Mucosa of descending colon (tissue), 3 donors: Measurements from ENCODE around the gene SNAP47. TPM values are rescaled to one million over a fixed set of nuclear protein-coding genes. Genes with fewer than 3 reads are reported as not detected.
"Not testable (repeated sequence)": the region's sequence is repeated elsewhere in the genome, so short reads cannot be mapped to it uniquely, and the experiment has no call there.

Experiments used
- ATAC-seq: fragments of 200-7000 bp; cut with Tn5 transposase; one replicate; pipeline ENCODE4 v1.9.1; 2020; ENCODE audit warnings: mild to moderate bottlenecking, moderate library complexity
- DNase-seq, 3 donors: peaks; one replicate each; pipeline ENCODE4 v3.0.0-alpha.2; 2020
- H3K36me3 ChIP-seq: fragments of 200-600 bp; one replicate; pipeline ENCODE4 v1.8.0; 2021; ENCODE audit warnings: low read depth, mild to moderate bottlenecking
- H3K4me1 ChIP-seq: fragments of 200-600 bp; one replicate; pipeline ENCODE4 v1.8.0; 2021; ENCODE audit warnings: low read depth, mild to moderate bottlenecking
- H3K4me3 ChIP-seq: fragments of 200-600 bp; one replicate; pipeline ENCODE4 v1.8.0; 2021; ENCODE audit warnings: mild to moderate bottlenecking
- H3K9me3 ChIP-seq: fragments of 200-600 bp; one replicate; pipeline ENCODE4 v1.8.0; 2021; ENCODE audit warnings: mild to moderate bottlenecking
- intact Hi-C, 2 donors: fragments of 100-400 bp; cut with DNase I in 1 of 2; cut with micrococcal nuclease in 1 of 2; formaldehyde crosslinking; loops; one replicate each; pipeline versions ENCODE4 v1.11.0 to v1.11.1; 2022; cut with DNase I, micrococcal nuclease
- total RNA-seq, 3 donors: library from RNA; stranded (reverse); fragmentation: NEBNext Ultra II Directional in 2 of 3; extraction: Animal tissue kit (Norgen Biotek cat#: 25700) in 2 of 3; gene quantifications; one replicate each; pipeline versions ENCODE4 v1.2.1 to v1.2.4, GENCODE V29; 2021 to 2023
- TF ChIP-seq, protein P1 (sequence below): fragments of 200-600 bp; IDR thresholded peaks from one replicate; pipeline ENCODE4 v1.8.0; 2022; ENCODE audit warnings: antibody characterized with exemption, mild to moderate bottlenecking
- donor health status: DM: no; HTN: no; CAD: no; lungs with moderate emphysema.
- donor health status: DM: no; HTN: no; CAD: no.
- donor health status: DM: no; HTN: yes; CAD: no.

Gene SNAP47
- total RNA-seq, 3 donors from 2014 or later: 16.4 to 31.9 (median 27.6) TPM

DNA sequence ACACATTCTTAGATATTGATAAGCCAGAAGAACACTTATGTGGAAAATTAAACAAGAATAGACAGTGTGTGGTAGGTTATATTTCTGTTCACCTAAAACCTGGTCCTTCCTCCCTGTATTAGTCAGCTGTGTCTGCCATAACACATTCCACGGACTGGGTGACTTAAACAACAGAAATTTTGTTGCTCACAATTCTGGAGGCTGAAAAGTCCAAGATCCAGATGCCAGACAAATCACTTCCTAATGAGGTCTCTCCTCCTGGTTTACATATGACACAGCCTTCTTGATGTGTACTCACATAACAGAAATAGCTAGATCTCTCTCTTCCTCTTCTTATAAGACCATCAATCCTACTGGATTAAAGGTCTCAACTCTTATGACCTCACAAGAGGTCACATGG lies 25.8 kb upstream of the SNAP47 start:
- Histone ChIP-seq H3K9me3 (peaks cover 6% of the 10 kb centered on the region), H3K4me3 (no peak overlapping the region), H3K36me3 (no peaks in the 10 kb centered on the region), H3K4me1 (no peaks in the 10 kb centered on the region)
- DNase-seq (no peak), ATAC-seq (no peak)
- TF ChIP-seq, protein P1, sequence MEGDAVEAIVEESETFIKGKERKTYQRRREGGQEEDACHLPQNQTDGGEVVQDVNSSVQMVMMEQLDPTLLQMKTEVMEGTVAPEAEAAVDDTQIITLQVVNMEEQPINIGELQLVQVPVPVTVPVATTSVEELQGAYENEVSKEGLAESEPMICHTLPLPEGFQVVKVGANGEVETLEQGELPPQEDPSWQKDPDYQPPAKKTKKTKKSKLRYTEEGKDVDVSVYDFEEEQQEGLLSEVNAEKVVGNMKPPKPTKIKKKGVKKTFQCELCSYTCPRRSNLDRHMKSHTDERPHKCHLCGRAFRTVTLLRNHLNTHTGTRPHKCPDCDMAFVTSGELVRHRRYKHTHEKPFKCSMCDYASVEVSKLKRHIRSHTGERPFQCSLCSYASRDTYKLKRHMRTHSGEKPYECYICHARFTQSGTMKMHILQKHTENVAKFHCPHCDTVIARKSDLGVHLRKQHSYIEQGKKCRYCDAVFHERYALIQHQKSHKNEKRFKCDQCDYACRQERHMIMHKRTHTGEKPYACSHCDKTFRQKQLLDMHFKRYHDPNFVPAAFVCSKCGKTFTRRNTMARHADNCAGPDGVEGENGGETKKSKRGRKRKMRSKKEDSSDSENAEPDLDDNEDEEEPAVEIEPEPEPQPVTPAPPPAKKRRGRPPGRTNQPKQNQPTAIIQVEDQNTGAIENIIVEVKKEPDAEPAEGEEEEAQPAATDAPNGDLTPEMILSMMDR: no peak
- intact Hi-C loops: no loop called here

DNA sequence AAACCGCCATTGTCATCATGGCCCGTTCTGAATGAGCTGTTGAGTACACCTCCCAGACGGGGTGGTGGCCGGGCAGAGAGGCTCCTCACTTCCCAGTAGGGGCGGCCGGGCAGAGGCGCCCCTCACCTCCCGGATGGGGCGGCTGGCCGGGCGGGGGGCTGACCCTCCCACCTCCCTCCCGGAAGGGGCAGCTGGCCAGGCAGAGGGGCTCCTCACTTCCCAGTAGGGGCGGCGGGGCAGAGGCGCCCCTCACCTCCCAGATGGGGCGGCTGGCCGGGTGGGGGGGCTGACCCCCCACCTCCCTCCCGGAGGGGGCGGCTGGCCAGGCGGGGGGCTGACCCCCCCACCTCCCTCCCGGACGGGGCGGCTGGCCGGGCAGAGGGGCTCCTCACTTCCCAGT lies 24.8 kb upstream of the SNAP47 start:
- H3K4me1 ChIP-seq, ATAC-seq, H3K36me3 ChIP-seq, intact Hi-C loops, DNase-seq, H3K4me3 ChIP-seq, H3K9me3 ChIP-seq: not testable (repeated sequence)

DNA sequence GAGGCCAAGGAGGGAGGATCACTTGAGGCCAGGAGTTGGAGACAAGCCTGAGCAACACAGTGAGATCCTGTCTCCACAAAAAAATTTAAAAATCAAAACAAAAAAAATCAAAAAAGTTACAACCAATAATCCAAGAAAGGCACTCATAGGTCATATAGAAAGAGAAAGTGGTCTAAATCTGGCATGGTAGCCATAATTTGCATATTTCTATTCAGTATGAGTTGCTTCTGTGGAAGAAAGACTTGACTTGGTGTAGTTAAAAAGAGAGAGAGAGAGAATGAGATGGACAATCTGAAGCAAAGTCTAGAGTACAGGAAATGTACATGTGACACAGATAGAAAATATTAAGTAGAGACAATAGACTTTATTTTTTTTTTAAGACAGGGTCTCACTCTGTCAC lies 22.6 kb upstream of the SNAP47 start:
- no peak for DNase-seq
- no peak for ATAC-seq
- TF ChIP-seq, protein P1: no peak
- Histone ChIP-seq H3K36me3 (no peaks in the 10 kb centered on the region), H3K4me3 (no peak overlapping the region), H3K9me3 (peaks cover 21% of the 10 kb centered on the region), H3K4me1 (no peaks in the 10 kb centered on the region)
- intact Hi-C loops: no loop called here

DNA sequence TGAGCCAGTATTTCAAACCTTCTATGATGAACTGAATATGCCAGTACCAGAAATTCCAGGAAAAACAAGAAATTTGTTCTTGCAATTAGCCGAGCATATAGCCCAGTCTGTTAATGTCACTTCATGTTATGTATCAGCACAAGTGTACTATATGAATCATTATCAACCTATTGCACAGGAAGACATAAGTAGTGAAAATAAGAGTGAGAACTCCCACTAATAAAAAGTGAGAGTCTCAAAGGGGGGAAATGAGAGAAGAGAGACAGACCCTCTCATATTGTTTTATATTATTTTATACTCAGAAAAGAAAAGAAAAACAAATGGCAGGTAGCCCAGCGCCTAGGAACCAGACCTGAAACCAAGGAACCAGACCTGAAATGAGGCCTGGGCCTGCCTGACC lies 16.3 kb upstream of the SNAP47 start:
- Histone ChIP-seq H3K4me1 (no peaks in the 10 kb centered on the region), H3K36me3 (no peaks in the 10 kb centered on the region), H3K4me3 (no peak overlapping the region), H3K9me3 (peaks cover 66% of the 10 kb centered on the region)
- no peak for DNase-seq
- intact Hi-C loops: no loop called here
- no peak for ATAC-seq
- TF ChIP-seq, protein P1: no peak

DNA sequence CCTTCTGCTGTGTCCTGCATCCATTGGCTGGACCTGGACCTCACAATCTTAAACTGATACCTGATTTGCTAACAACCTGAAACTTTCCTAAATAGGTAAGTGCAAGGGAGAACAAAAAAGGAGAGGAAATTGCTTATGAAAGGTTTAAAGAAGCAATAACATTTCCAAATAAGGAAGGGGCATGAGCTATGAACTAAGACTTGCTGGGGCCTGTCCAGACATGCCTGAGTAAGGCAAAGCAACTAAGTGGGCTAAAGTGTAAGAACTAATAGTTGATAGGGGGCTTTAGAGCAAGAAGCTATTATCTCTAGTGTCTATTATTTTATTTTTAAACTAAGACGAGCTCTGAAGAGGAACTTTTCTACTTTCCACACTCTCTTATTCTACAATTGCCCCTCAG lies 11.8 kb upstream of the SNAP47 start:
- Histone ChIP-seq H3K4me1 (peaks cover 7% of the 10 kb centered on the region), H3K4me3 (no peak overlapping the region), H3K36me3 (no peaks in the 10 kb centered on the region), H3K9me3 (peaks cover 40% of the 10 kb centered on the region)
- DNase-seq (no peak), ATAC-seq (no peak)
- TF ChIP-seq, protein P1: no peak
- intact Hi-C loops: no loop called here

DNA sequence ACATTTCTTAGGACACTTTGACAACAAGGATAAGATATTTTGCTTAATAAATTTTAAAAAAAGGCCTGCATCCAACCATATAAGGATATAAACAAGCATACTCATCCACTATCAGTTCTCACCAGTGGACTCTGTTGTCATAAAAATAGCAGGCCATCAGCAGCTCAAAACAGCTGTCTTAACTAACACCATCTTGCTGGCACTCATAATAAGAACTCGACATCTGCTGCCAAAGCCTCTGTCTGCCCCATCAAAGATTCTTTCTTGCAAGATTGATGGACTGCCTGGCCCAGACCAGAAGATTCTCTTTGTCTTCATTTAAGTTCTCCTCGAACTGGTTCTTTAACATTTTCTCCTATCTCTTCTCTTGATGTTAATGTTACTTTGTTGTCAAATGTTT lies 10.2 kb upstream of the SNAP47 start:
- intact Hi-C loops: no loop called here

More for the DNA sequence above, 10.2 kb upstream of the SNAP47 start:
- no peak for DNase-seq
- Histone ChIP-seq H3K4me1 (peaks cover 16% of the 10 kb centered on the region), H3K9me3 (peaks cover 24% of the 10 kb centered on the region), H3K36me3 (no peaks in the 10 kb centered on the region), H3K4me3 (no peak overlapping the region)
- TF ChIP-seq, protein P1: no peak
- ATAC-seq: no peak
